C4-2B (cell line): ENCODE measurements around the gene CMTM3.

Experiments
- ZFX ChIP-seq: fragments of 450-650 bp; IDR thresholded peaks from 2 replicates; pipeline ENCODE4 v1.6.1; 2017
- TF ChIP-seq, protein P1 (sequence below): fragments of 450-650 bp; conservative IDR thresholded peaks from 2 replicates; pipeline ENCODE4 v1.5.1; 2017; ENCODE audit warnings: mild to moderate bottlenecking

DNA sequence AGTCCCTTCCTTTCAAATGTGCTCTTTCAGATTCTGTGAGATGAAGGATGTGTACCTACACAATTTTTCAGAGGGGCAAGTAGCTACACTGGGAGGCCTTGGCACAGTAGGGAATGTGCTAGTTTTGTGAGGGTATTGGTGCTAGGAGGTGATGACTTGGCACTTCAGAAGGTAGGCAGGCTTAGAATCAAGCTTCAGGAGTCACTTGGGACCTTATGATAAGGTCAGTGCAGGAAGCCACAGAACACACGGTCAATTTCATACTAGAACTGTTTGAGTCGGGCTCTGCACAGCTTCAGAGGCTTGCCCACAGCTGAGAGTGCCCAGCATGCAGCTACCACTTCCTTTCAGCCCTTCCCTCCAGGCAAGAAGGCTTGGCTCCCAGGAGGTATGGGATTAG is 32.1 kb upstream of the CMTM3 start:
- TF ChIP-seq, protein P1, sequence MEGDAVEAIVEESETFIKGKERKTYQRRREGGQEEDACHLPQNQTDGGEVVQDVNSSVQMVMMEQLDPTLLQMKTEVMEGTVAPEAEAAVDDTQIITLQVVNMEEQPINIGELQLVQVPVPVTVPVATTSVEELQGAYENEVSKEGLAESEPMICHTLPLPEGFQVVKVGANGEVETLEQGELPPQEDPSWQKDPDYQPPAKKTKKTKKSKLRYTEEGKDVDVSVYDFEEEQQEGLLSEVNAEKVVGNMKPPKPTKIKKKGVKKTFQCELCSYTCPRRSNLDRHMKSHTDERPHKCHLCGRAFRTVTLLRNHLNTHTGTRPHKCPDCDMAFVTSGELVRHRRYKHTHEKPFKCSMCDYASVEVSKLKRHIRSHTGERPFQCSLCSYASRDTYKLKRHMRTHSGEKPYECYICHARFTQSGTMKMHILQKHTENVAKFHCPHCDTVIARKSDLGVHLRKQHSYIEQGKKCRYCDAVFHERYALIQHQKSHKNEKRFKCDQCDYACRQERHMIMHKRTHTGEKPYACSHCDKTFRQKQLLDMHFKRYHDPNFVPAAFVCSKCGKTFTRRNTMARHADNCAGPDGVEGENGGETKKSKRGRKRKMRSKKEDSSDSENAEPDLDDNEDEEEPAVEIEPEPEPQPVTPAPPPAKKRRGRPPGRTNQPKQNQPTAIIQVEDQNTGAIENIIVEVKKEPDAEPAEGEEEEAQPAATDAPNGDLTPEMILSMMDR, result no peak
- no peak for TF ChIP-seq ZFX
